H1 (cell line): ENCODE measurements around the gene PPME1. TPM values are rescaled to one million over a fixed set of nuclear protein-coding genes. Genes with fewer than 3 reads are reported as not detected.

Experiments
- CTCF ChIA-PET: fragments of 300-600 bp; sonication (Branson Sonifier 250); formaldehyde crosslinking; loops from one replicate; lab custom pipeline; 2021; ENCODE audit not compliant: partially characterized antibody; lab: Charles Lee
- POLR2A ChIA-PET: fragments of 300-600 bp; sonication (Branson Sonifier 250); formaldehyde crosslinking; loops from one replicate; lab custom pipeline; 2021; ENCODE audit warnings: inconsistent platforms; ENCODE audit not compliant: partially characterized antibody; lab: Charles Lee
- DNase-seq, 2 experiments: peaks; one replicate each; pipeline versions ENCODE4 v3.0.0 to v3.0.0-alpha.2; 2010 to 2022; ENCODE audit warnings: low spot score in 2 of 2, low read depth in 1 of 2, mixed read lengths in 1 of 2
- FAIRE-seq: peaks from 2 replicates; lab custom pipeline; 2011; peaks lifted over from hg19 to GRCh38; lab: Jason Lieb, UNC
- H2AFZ ChIP-seq: 2 replicates; pipeline ENCODE4 v1.8.1; 2012; ENCODE audit warnings: low read length, inconsistent platforms
- H2AK5ac ChIP-seq: 2 replicates; pipeline ENCODE4 v1.6.1; 2013; ENCODE audit warnings: low read depth, low read length
- H2BK120ac ChIP-seq: replicated peaks from 2 replicates; pipeline ENCODE3; 2013; ENCODE audit warnings: low read depth, low read length, inconsistent platforms
- H2BK12ac ChIP-seq: 2 replicates; pipeline ENCODE4 v1.6.1; 2013; ENCODE audit warnings: low read depth, low read length
- H2BK15ac ChIP-seq: 2 replicates; pipeline ENCODE4 v1.6.1; 2013; ENCODE audit warnings: low read length
- H2BK20ac ChIP-seq: 2 replicates; pipeline ENCODE4 v1.6.1; 2013; ENCODE audit warnings: low read length
- H2BK5ac ChIP-seq: 2 replicates; pipeline ENCODE4 v1.6.1; 2013; ENCODE audit warnings: low read depth, low read length
- H3K14ac ChIP-seq: 2 replicates; pipeline ENCODE4 v1.6.1; 2013; ENCODE audit warnings: inconsistent platforms; ENCODE audit not compliant: insufficient read length
- H3K18ac ChIP-seq: 2 replicates; pipeline ENCODE4 v1.6.1; 2013; ENCODE audit warnings: low read length; ENCODE audit errors: extremely low read depth
- H3K23ac ChIP-seq: 2 replicates; pipeline ENCODE4 v1.6.1; 2013; ENCODE audit warnings: inconsistent platforms; ENCODE audit not compliant: insufficient read length
- H3K23me2 ChIP-seq: 2 replicates; pipeline ENCODE4 v1.6.1; 2013; ENCODE audit warnings: low read depth, low read length
- H3K27ac ChIP-seq: 2 replicates; pipeline ENCODE4 v1.6.1; 2011; ENCODE audit warnings: low read depth, low read length, inconsistent platforms
- H3K27me3 ChIP-seq, 4 experiments: replicated peaks in 1 of 4; 1 replicate in 1 of 4; 2 replicates in 3 of 4; pipeline versions ENCODE4 v1.6.1 to v1.8.1; 2011 to 2013; ENCODE audit warnings: low read length in 3 of 4, mild to moderate bottlenecking in 3 of 4, inconsistent platforms in 2 of 4, mixed read lengths in 2 of 4, moderate library complexity in 1 of 4; ENCODE audit not compliant: control insufficient read depth in 3 of 4, insufficient read depth in 3 of 4; ENCODE audit errors: extremely low read depth in 1 of 4
- H3K36me3 ChIP-seq, 4 experiments: 2 replicates each; pipeline versions ENCODE4 v1.6.1 to v1.8.1; 2011 to 2013; ENCODE audit warnings: mild to moderate bottlenecking in 4 of 4, low read length in 3 of 4, moderate library complexity in 2 of 4, control low read depth in 1 of 4, inconsistent platforms in 1 of 4; ENCODE audit not compliant: insufficient read depth in 4 of 4, control insufficient read depth in 2 of 4
- H3K4ac ChIP-seq: replicated peaks from 2 replicates; pipeline ENCODE3; 2013; ENCODE audit warnings: low read length, low read depth, mixed read lengths, inconsistent platforms; ENCODE audit not compliant: insufficient read length
- H3K4me1 ChIP-seq, 4 experiments: replicated peaks in 1 of 4; 1 replicate in 1 of 4; 2 replicates in 3 of 4; pipeline versions ENCODE4 v1.6.1 to v1.8.1; 2011 to 2013; ENCODE audit warnings: low read length in 3 of 4, inconsistent platforms in 2 of 4, mixed read lengths in 1 of 4; ENCODE audit not compliant: insufficient read depth in 4 of 4, control insufficient read depth in 3 of 4
- H3K4me2 ChIP-seq, 2 experiments: 2 replicates each; pipeline versions ENCODE4 v1.6.1 to v1.8.1; 2011 to 2013; ENCODE audit warnings: low read depth in 2 of 2, low read length in 2 of 2, control low read depth in 1 of 2, inconsistent platforms in 1 of 2, mild to moderate bottlenecking in 1 of 2; ENCODE audit not compliant: insufficient read depth in 1 of 2
- H3K4me3 ChIP-seq, 4 experiments: fragments of 200-600, 300-600 bp in 1 of 4; sonication (generic), shearing (Covaris generic), sonication (Bioruptor Twin) in 1 of 4; 2 replicates each; pipeline versions ENCODE4 v1.5.1 to v1.8.1; 2011 to 2016; ENCODE audit warnings: low read length in 4 of 4, low read depth in 3 of 4, control low read depth in 2 of 4, inconsistent platforms in 2 of 4, mild to moderate bottlenecking in 2 of 4, mixed read lengths in 1 of 4, moderate library complexity in 1 of 4; ENCODE audit not compliant: insufficient read depth in 2 of 4; ENCODE audit errors: extremely low read depth in 1 of 4
- H3K56ac ChIP-seq: replicated peaks from 2 replicates; pipeline ENCODE3; 2013; ENCODE audit warnings: low read depth, mild to moderate bottlenecking, mixed read lengths, low read length, inconsistent platforms; ENCODE audit not compliant: insufficient read length
- H3K79me1 ChIP-seq: 2 replicates; pipeline ENCODE4 v1.6.1; 2013; ENCODE audit warnings: low read depth, low read length, control low read depth
- H3K79me2 ChIP-seq, 2 experiments: 2 replicates each; pipeline versions ENCODE4 v1.6.1 to v1.8.1; 2012 to 2013; ENCODE audit warnings: low read length in 2 of 2, mild to moderate bottlenecking in 2 of 2, inconsistent platforms in 1 of 2; ENCODE audit not compliant: insufficient read depth in 2 of 2, control insufficient read depth in 1 of 2
- H3K9ac ChIP-seq, 4 experiments: replicated peaks in 1 of 4; 1 replicate in 1 of 4; 2 replicates in 3 of 4; pipeline versions ENCODE4 v1.6.1 to v1.8.1; 2011 to 2013; ENCODE audit warnings: low read depth in 3 of 4, low read length in 3 of 4, control low read depth in 2 of 4, mild to moderate bottlenecking in 2 of 4, moderate library complexity in 2 of 4, inconsistent platforms in 1 of 4; ENCODE audit errors: extremely low read depth in 1 of 4
- H3K9me3 ChIP-seq, 2 experiments: 2 replicates each; pipeline versions ENCODE4 v1.6.1 to v1.8.1; 2012 to 2013; ENCODE audit warnings: mild to moderate bottlenecking in 2 of 2, moderate library complexity in 2 of 2, control low read depth in 1 of 2, inconsistent platforms in 1 of 2, low read depth in 1 of 2, low read length in 1 of 2, mixed read lengths in 1 of 2; ENCODE audit not compliant: insufficient read depth in 2 of 2
- H4K20me1 ChIP-seq, 2 experiments: replicated peaks in 1 of 2; 2 replicates each; pipeline versions ENCODE3 to v1.8.1; 2011 to 2013; ENCODE audit warnings: inconsistent platforms in 2 of 2, low read length in 2 of 2, mild to moderate bottlenecking in 1 of 2; ENCODE audit not compliant: insufficient read depth in 2 of 2, control insufficient read depth in 1 of 2
- H4K5ac ChIP-seq: 2 replicates; pipeline ENCODE4 v1.6.1; 2013; ENCODE audit warnings: low read length, low read depth, mixed read lengths, inconsistent platforms; ENCODE audit not compliant: insufficient read length
- H4K8ac ChIP-seq: 2 replicates; pipeline ENCODE4 v1.8.0; 2013; ENCODE audit warnings: mild to moderate bottlenecking, moderate library complexity, low read length, inconsistent platforms; ENCODE audit not compliant: insufficient read depth; ENCODE audit errors: extremely low read depth
- H4K91ac ChIP-seq: replicated peaks from 2 replicates; pipeline ENCODE3; 2013; ENCODE audit warnings: low read length, mixed read lengths, inconsistent platforms; ENCODE audit not compliant: insufficient read length
- CREB1 ChIP-seq: IDR thresholded peaks from 2 replicates; pipeline ENCODE4 v1.6.1; 2012; ENCODE audit warnings: inconsistent platforms
- SP2 ChIP-seq: IDR thresholded peaks from 2 replicates; pipeline ENCODE4 v1.6.1; 2012; ENCODE audit warnings: mild to moderate bottlenecking, low read length, inconsistent platforms
- WGBS, 2 experiments: shearing (Covaris generic) in 1 of 2; methylation state at CpG; one replicate each; pipeline versions ENCODE4 v1.1.6 to v1.1.7; 2013 to 2015; ENCODE audit warnings: low lambda C conversion rate in 2 of 2, mixed read lengths in 2 of 2, inconsistent platforms in 1 of 2, low coverage in 1 of 2, missing lambda C conversion rate in 1 of 2; ENCODE audit not compliant: insufficient replicate concordance in 2 of 2, insufficient coverage in 1 of 2, insufficient read length in 1 of 2; ENCODE audit errors: extremely low coverage in 1 of 2, missing lambda C conversion rate in 1 of 2; 5-methylcytosine and 5-hydroxymethylcytosine counted together
- polyA plus RNA-seq, 7 experiments: library from polyadenylated mRNA; depleted of rRNA in 3 of 7; stranded (reverse) in 5 of 7; unstranded in 2 of 7; fragments of >200 nt in 5 of 7; fragments of 200-250 nt in 2 of 7; gene quantifications; 1 replicate in 5 of 7; 2 replicates in 1 of 7; 4 replicates in 1 of 7; pipeline versions ENCODE4 v1.2.1 to v1.2.3, GENCODE V29; 2011 to 2013; ENCODE audit warnings: missing spikeins in 2 of 7, mixed read lengths in 2 of 7
- total RNA-seq: library from RNA; stranded (reverse); fragmentation: NEBNext Ultra II Directional; extraction: Animal tissue kit (Norgen Biotek cat#: 25700); gene quantifications from 2 replicates; pipeline ENCODE4 v1.2.1, GENCODE V29; 2021
- TF ChIP-seq, protein P1 (sequence below): IDR thresholded peaks from 2 replicates; pipeline ENCODE4 v1.6.1; 2012; ENCODE audit warnings: inconsistent platforms

PPME1 gene
- total and polyA plus RNA-seq, 2 of the 8 experiments (the other 6 are each of a cell fraction or from before 2014, with no cell fraction given) = 55.1 to 64.5 TPM

DNA sequence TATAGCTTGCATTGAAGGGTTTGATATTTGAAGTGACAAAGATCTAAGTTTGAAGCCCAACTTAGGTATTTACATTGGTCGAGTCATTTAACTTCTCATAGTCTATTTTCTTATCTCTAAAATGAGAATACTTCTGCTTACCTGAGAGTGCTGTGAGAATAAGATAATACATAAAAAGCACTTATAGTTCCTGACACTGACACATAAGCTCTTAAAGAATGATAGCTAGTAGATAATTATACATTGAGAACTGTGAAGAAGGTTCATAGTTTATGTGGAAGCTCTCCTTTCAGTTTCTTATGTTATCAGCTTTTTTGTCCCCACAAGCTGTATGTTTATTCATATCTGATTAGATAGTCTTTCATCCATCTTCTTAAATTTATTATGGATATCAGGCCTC lies 4.8 kb downstream of the PPME1 start:
- FAIRE-seq = no peak

More for the DNA sequence above, 4.8 kb downstream of the PPME1 start:
- Histone ChIP-seq H3K27ac (no peak overlapping the region), H3K23ac (no peak overlapping the region), H2AFZ (no peak overlapping the region), H3K79me1 (no peaks in the 10 kb centered on the region; the same call in 1 of the 2 replicates), H2BK5ac (no peak overlapping the region), H4K20me1 (peaks cover 0 to 2% of the 10 kb centered on the region in 2 experiments), H3K36me3 (no peaks in the 10 kb centered on the region), H2BK20ac (no peak overlapping the region), H2BK15ac (no peak overlapping the region), H3K18ac (no peak overlapping the region), H4K8ac (no peak overlapping the region), H3K79me2 (peaks cover 0 to 66% of the 10 kb centered on the region in 2 experiments; a peak in 3 of 4 replicates), H2AK5ac (no peak overlapping the region), H3K4me3 (no peak overlapping the region), H4K91ac (no peak overlapping the region), H3K56ac (no peak overlapping the region), H2BK12ac (no peak overlapping the region), H2BK120ac (no peak overlapping the region), H3K9me3 (no peaks in the 10 kb centered on the region), H3K4ac (no peak overlapping the region), H3K27me3 (no peaks in the 10 kb centered on the region), H3K4me1 (peaks cover 2 to 7% (median 3%) of the 10 kb centered on the region in 4 experiments; a peak in 3 of 7 replicates), H3K23me2 (peaks cover 6% of the 10 kb centered on the region; the same call in 1 of the 2 replicates), H4K5ac (no peak overlapping the region), H3K4me2 (no peak overlapping the region), H3K14ac (no peak overlapping the region), H3K9ac (no peak overlapping the region)
- POLR2A ChIA-PET = interaction anchor here (0.7 kb wide), 1 partner anchor 36 kb away, joined by 3 read pairs; no protein-coding TSS in a partner anchor
- DNase-seq = no peak
- 89% methylated on average over 1 of the region's 1 CpG; no CpG with 5 or more reads in 1 of the 2 experiments for WGBS, 2 experiments
- no peak for TF ChIP-seq CREB1
- TF ChIP-seq, protein P1, sequence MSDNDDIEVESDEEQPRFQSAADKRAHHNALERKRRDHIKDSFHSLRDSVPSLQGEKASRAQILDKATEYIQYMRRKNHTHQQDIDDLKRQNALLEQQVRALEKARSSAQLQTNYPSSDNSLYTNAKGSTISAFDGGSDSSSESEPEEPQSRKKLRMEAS = no peak
- no peak for TF ChIP-seq SP2
- CTCF ChIA-PET = interaction anchor here (0.6 to 1.0 kb wide), 4 partner anchors 10 to 439 kb away, joined by 3 read pairs; no protein-coding TSS in a partner anchor
